CD14-positive monocyte (primary cell): ENCODE results near the gene UBR2. TPM values are rescaled to one million over a fixed set of nuclear protein-coding genes. Genes with fewer than 3 reads are reported as not detected.

Experiments used
- DNase-seq, 3 donors: peaks; one replicate each; pipeline ENCODE4 v3.0.0-alpha.2; 2011 to 2022
- H2AFZ ChIP-seq: 2 replicates; pipeline ENCODE4 v1.6.0; 2012; ENCODE audit warnings: mild to moderate bottlenecking, low read depth, low read length, inconsistent platforms; ENCODE audit not compliant: insufficient read depth, poor library complexity, severe bottlenecking
- H3K27ac ChIP-seq, 2 donors: 1 replicate in 1 of 2; 2 replicates in 1 of 2; pipeline ENCODE4 v1.5.1; 2012 to 2013; ENCODE audit warnings: low read length in 2 of 2, control low read depth in 1 of 2, inconsistent platforms in 1 of 2, low read depth in 1 of 2, mild to moderate bottlenecking in 1 of 2
- H3K27me3 ChIP-seq, 2 donors: one replicate each; pipeline versions ENCODE4 v1.6.0 to v1.6.1; 2011 to 2013; ENCODE audit warnings: low read length in 2 of 2; ENCODE audit not compliant: control insufficient read depth in 2 of 2, insufficient read depth in 2 of 2
- H3K36me3 ChIP-seq, 2 donors: replicated peaks in 1 of 2; 1 replicate in 1 of 2; 2 replicates in 1 of 2; pipeline versions ENCODE4 v1.5.1 to v1.6.1; 2012 to 2013; ENCODE audit warnings: low read length in 2 of 2, control low read depth in 1 of 2, inconsistent platforms in 1 of 2, mild to moderate bottlenecking in 1 of 2; ENCODE audit not compliant: insufficient read depth in 2 of 2, control insufficient read depth in 1 of 2
- H3K4me1 ChIP-seq, 2 donors: 1 replicate in 1 of 2; 2 replicates in 1 of 2; pipeline versions ENCODE4 v1.5.1 to v1.6.1; 2012 to 2013; ENCODE audit warnings: low read length in 2 of 2, control low read depth in 1 of 2, inconsistent platforms in 1 of 2, mild to moderate bottlenecking in 1 of 2, moderate library complexity in 1 of 2; ENCODE audit not compliant: insufficient read depth in 2 of 2, control insufficient read depth in 1 of 2
- H3K4me2 ChIP-seq: replicated peaks from 2 replicates; pipeline ENCODE3; 2012; ENCODE audit warnings: low read length, moderate library complexity, mild to moderate bottlenecking; ENCODE audit not compliant: poor library complexity, severe bottlenecking; ENCODE audit errors: extremely low read depth
- H3K4me3 ChIP-seq, 3 experiments: fragments of 200-600 bp in 1 of 3; sonication (generic) in 1 of 3; replicated peaks in 1 of 3; 1 replicate in 2 of 3; 2 replicates in 1 of 3; pipeline ENCODE4 v1.5.1; 2011 to 2013; ENCODE audit warnings: low read length in 3 of 3, mild to moderate bottlenecking in 3 of 3, control low read depth in 2 of 3, low read depth in 2 of 3, inconsistent platforms in 1 of 3, moderate library complexity in 1 of 3
- H3K79me2 ChIP-seq: 2 replicates; pipeline ENCODE4 v1.6.0; 2012; ENCODE audit warnings: mild to moderate bottlenecking, control low read depth, inconsistent platforms, low read length, moderate library complexity; ENCODE audit not compliant: insufficient read depth
- H3K9ac ChIP-seq: 2 replicates; pipeline ENCODE4 v1.6.0; 2017; ENCODE audit warnings: low read length, mild to moderate bottlenecking; ENCODE audit not compliant: insufficient read depth, poor library complexity, severe bottlenecking
- H3K9me3 ChIP-seq, 2 donors: replicated peaks in 1 of 2; 1 replicate in 1 of 2; 2 replicates in 1 of 2; pipeline versions ENCODE4 v1.5.1 to v1.6.1; 2012 to 2013; ENCODE audit warnings: low read length in 2 of 2, control low read depth in 1 of 2; ENCODE audit not compliant: control insufficient read depth in 1 of 2, insufficient read depth in 1 of 2
- H4K20me1 ChIP-seq: 2 replicates; pipeline ENCODE4 v1.6.0; 2012; ENCODE audit warnings: mild to moderate bottlenecking, low read length, control low read depth, moderate library complexity; ENCODE audit not compliant: insufficient read depth
- H3K27ac Mint-ChIP-seq, 7 donors: one replicate each; pipeline ENCODE4 v1.8.0; 2020; ENCODE audit warnings: mild to moderate bottlenecking in 7 of 7, mixed read lengths in 7 of 7, moderate library complexity in 6 of 7, inconsistent platforms in 2 of 7
- H3K27me3 Mint-ChIP-seq, 3 donors: one replicate each; pipeline ENCODE4 v1.8.0; 2021 to 2022; ENCODE audit warnings: low read depth in 3 of 3, mild to moderate bottlenecking in 3 of 3, mixed read lengths in 3 of 3, moderate library complexity in 3 of 3, inconsistent platforms in 1 of 3
- H3K36me3 Mint-ChIP-seq, 2 donors: one replicate each; pipeline ENCODE4 v1.8.0; 2020; ENCODE audit warnings: mixed read lengths in 2 of 2, inconsistent platforms in 1 of 2, mild to moderate bottlenecking in 1 of 2
- H3K4me1 Mint-ChIP-seq: one replicate; pipeline ENCODE4 v1.8.0; 2020; ENCODE audit warnings: mild to moderate bottlenecking, mixed read lengths
- H3K4me3 Mint-ChIP-seq, 2 donors: one replicate each; pipeline ENCODE4 v1.8.0; 2020; ENCODE audit warnings: mild to moderate bottlenecking in 2 of 2, mixed read lengths in 2 of 2, moderate library complexity in 1 of 2
- H3K9me3 Mint-ChIP-seq, 7 donors: one replicate each; pipeline ENCODE4 v1.8.0; 2020 to 2022; ENCODE audit warnings: mixed read lengths in 7 of 7, mild to moderate bottlenecking in 6 of 7, moderate library complexity in 6 of 7, inconsistent platforms in 2 of 7
- WGBS: methylation state at CpG from one replicate; pipeline ENCODE4 v1.1.5; 2013; ENCODE audit warnings: missing lambda C conversion rate; ENCODE audit not compliant: insufficient coverage; 5-methylcytosine and 5-hydroxymethylcytosine counted together
- intact Hi-C, 2 donors: fragments of 100-400 bp; cut with micrococcal nuclease; formaldehyde crosslinking; loops; one replicate each; pipeline versions ENCODE4 v1.15.0 to v1.15.1; 2023
- polyA plus RNA-seq, 3 donors: library from polyadenylated mRNA; depleted of rRNA in 1 of 3; unstranded in 2 of 3; stranded (reverse) in 1 of 3; fragments of 300-500 nt in 2 of 3; fragments of >200 nt in 1 of 3; fragmentation: Illumina TruSeq in 2 of 3; gene quantifications; 1 replicate in 2 of 3; 2 replicates in 1 of 3; pipeline ENCODE4 v1.2.3, GENCODE V29; 2012 to 2021
- TF ChIP-seq, protein P1 (sequence below): fragments of 200-600 bp; IDR thresholded peaks from one replicate; pipeline ENCODE4 v1.8.0; 2022; ENCODE audit warnings: antibody characterized with exemption, mild to moderate bottlenecking

UBR2 gene
- polyA plus RNA-seq, 3 donors, result 9.0 to 17.8 (median 12.8) TPM

DNA sequence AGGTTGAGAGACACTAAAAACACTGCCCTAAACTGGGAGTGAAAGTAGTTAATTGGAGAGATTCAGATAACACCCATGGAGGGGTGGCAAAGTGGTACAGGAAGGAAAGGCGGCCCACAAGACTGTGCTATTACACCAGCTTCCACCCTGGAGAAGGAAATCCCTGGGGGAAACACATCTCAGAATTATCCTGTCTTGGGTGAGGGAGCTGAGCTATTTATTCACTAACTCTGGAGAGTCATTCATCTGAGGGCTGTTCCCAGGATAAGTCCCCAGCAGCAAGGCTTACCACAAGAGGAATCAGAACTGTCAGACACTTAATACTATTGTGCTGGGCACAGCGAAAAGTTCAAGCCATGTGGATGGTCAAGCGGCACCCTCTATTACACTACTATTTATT, 172.1 kb downstream of the UBR2 start:
- no peak for DNase-seq
- WGBS, result 90% methylated on average over 2 of the region's 3 CpGs
- H3K27ac ChIP-seq, result no peak overlapping the region

DNA sequence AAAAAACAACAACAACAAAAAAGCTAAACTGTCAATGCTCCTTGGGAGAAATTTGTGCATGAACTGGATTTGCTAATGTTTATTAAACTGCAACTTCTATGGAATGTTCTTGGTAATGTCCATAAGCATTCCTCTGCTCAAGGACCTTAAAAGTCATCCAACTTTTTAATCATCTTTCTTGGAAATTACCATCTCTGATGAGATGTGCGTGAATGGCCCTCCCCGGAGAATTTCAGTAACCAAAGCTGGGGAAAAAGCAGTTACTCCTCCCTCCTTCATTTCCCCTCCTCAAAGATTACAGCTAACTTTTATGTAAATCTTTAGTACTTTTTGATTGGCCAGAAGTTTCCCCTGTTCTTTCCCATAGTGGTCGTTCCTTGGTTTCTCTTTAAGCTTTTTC, 176.9 kb downstream of the UBR2 start:
- no peak overlapping the region for H3K27ac ChIP-seq
- H3K4me3 ChIP-seq, result no peak overlapping the region
- H3K27me3 Mint-ChIP-seq, result peaks cover 0 to 6% (median 3%) of the 10 kb centered on the region in 3 donors
- peaks cover 15% of the 10 kb centered on the region for H4K20me1 ChIP-seq
- WGBS, result no CpG with 5 or more reads among the region's 3 CpGs
- no peak overlapping the region for H3K4me2 ChIP-seq
- no peaks in the 10 kb centered on the region for H3K36me3 ChIP-seq
- peaks cover 14 to 15% of the 10 kb centered on the region in 2 donors for H3K4me1 ChIP-seq
- TF ChIP-seq, protein P1, sequence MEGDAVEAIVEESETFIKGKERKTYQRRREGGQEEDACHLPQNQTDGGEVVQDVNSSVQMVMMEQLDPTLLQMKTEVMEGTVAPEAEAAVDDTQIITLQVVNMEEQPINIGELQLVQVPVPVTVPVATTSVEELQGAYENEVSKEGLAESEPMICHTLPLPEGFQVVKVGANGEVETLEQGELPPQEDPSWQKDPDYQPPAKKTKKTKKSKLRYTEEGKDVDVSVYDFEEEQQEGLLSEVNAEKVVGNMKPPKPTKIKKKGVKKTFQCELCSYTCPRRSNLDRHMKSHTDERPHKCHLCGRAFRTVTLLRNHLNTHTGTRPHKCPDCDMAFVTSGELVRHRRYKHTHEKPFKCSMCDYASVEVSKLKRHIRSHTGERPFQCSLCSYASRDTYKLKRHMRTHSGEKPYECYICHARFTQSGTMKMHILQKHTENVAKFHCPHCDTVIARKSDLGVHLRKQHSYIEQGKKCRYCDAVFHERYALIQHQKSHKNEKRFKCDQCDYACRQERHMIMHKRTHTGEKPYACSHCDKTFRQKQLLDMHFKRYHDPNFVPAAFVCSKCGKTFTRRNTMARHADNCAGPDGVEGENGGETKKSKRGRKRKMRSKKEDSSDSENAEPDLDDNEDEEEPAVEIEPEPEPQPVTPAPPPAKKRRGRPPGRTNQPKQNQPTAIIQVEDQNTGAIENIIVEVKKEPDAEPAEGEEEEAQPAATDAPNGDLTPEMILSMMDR, result no peak
- intact Hi-C loops, result loop anchor here (10.0 kb wide), 2 partner anchors 154 to 434 kb away; partner anchors contain the start of gene SRF (in 1 of the 2)
- H2AFZ ChIP-seq, result no peak overlapping the region
- H3K27ac Mint-ChIP-seq, result no peak overlapping the region
- no peaks in the 10 kb centered on the region for H3K27me3 ChIP-seq
- H3K9me3 Mint-ChIP-seq, result peaks cover 0 to under 1% (median 0%) of the 10 kb centered on the region in 7 donors
- H3K4me1 Mint-ChIP-seq, result peaks cover 18% of the 10 kb centered on the region
- peaks cover 0 to 4% of the 10 kb centered on the region in 2 donors for H3K36me3 Mint-ChIP-seq
- H3K79me2 ChIP-seq, result peaks cover 20% of the 10 kb centered on the region
- no peak for DNase-seq
- no peak overlapping the region for H3K4me3 Mint-ChIP-seq
- H3K9me3 ChIP-seq, result no peaks in the 10 kb centered on the region
- no peak overlapping the region for H3K9ac ChIP-seq

More for the DNA sequence above, 172.1 kb downstream of the UBR2 start:
- intact Hi-C loops, result no loop called here
- peaks cover 0 to 8% (median 6%) of the 10 kb centered on the region in 3 donors for H3K27me3 Mint-ChIP-seq
- H3K4me2 ChIP-seq, result no peak overlapping the region
- peaks cover 0 to 7% of the 10 kb centered on the region in 2 donors for H3K9me3 ChIP-seq
- H3K4me1 ChIP-seq, result no peaks in the 10 kb centered on the region
- no peaks in the 10 kb centered on the region for H3K36me3 Mint-ChIP-seq
- no peak overlapping the region for H3K4me3 Mint-ChIP-seq
- H3K9me3 Mint-ChIP-seq, result peaks cover 0 to 12% (median 4%) of the 10 kb centered on the region in 7 donors
- H3K36me3 ChIP-seq, result no peaks in the 10 kb centered on the region
- no peaks in the 10 kb centered on the region for H3K79me2 ChIP-seq
- H3K4me3 ChIP-seq, result no peak overlapping the region
- H2AFZ ChIP-seq, result no peak overlapping the region
- H3K9ac ChIP-seq, result no peak overlapping the region
- no peaks in the 10 kb centered on the region for H3K4me1 Mint-ChIP-seq
- no peaks in the 10 kb centered on the region for H3K27me3 ChIP-seq
- no peak overlapping the region for H3K27ac Mint-ChIP-seq
- no peaks in the 10 kb centered on the region for H4K20me1 ChIP-seq
- TF ChIP-seq, protein P1, result no peak
